GM12878 (cell line): ENCODE data around the gene GNB3. TPM values are rescaled to one million over a fixed set of nuclear protein-coding genes. Genes with fewer than 3 reads are reported as not detected.
A peak's percentile ranks its signal among the peaks of the same experiment; 100 is the strongest.

Source experiments
- ATAC-seq: fragments of 200-7000 bp; cut with Tn5 transposase; 3 replicates; pipeline ENCODE4 v1.9.1; 2020; ENCODE audit warnings: mild to moderate bottlenecking, moderate library complexity
- BruUV-seq: library from RNA; stranded (reverse); fragments of 400-500 nt; replicated peaks from 2 replicates; lab custom pipeline; 2021; lab: Mats Ljungman, UMichigan
- CTCF ChIA-PET: fragments of 300-600 bp; sonication (Branson Sonifier 250); formaldehyde crosslinking; extraction: SDS; loops from one replicate; lab custom pipeline; 2021; ENCODE audit warnings: inconsistent platforms; lab: Yijun Ruan, JAX
- POLR2A ChIA-PET: fragments of 350-600 bp; formaldehyde crosslinking; extraction: SDS; loops from one replicate; lab custom pipeline; 2021; ENCODE audit warnings: inconsistent platforms; lab: Charles Lee
- RAD21 ChIA-PET: fragments of 300-600 bp; sonication (Branson Sonifier 250); formaldehyde crosslinking; loops from one replicate; lab custom pipeline; 2023; ENCODE audit warnings: antibody characterized with exemption; ENCODE audit not compliant: unreplicated experiment; lab: Charles Lee
- SMC1A ChIA-PET: fragments of 300-600 bp; sonication (Branson Sonifier 250); formaldehyde crosslinking; loops from one replicate; lab custom pipeline; 2023; ENCODE audit not compliant: unreplicated experiment, uncharacterized antibody; lab: Charles Lee
- DNase-seq: peaks from one replicate; pipeline ENCODE4 v3.0.0-alpha.2; 2011; ENCODE audit warnings: low read depth, low spot score
- FAIRE-seq: peaks from 3 replicates; lab custom pipeline; 2011; peaks lifted over from hg19 to GRCh38; lab: Jason Lieb, UNC
- H2AFZ ChIP-seq: 2 replicates; pipeline ENCODE4 v1.6.0; 2011; ENCODE audit warnings: low read depth, low read length, control low read depth; ENCODE audit not compliant: control insufficient read depth
- H3K27ac ChIP-seq: 2 replicates; pipeline ENCODE4 v1.5.1; 2011; ENCODE audit warnings: control low read depth; ENCODE audit not compliant: control insufficient read depth, insufficient read depth
- H3K27me3 ChIP-seq, 2 experiments: replicated peaks in 1 of 2; 2 replicates each; pipeline versions ENCODE4 v1.6.0 to v1.6.1; 2011; ENCODE audit warnings: low read length in 1 of 2; ENCODE audit not compliant: control insufficient read depth in 2 of 2, insufficient read depth in 2 of 2
- H3K36me3 ChIP-seq, 2 experiments: 2 replicates each; pipeline ENCODE4 v1.5.1; 2011; ENCODE audit warnings: low read length in 1 of 2; ENCODE audit not compliant: control insufficient read depth in 2 of 2, insufficient read depth in 2 of 2
- H3K4me1 ChIP-seq: 2 replicates; pipeline ENCODE4 v1.6.1; 2011; ENCODE audit warnings: mild to moderate bottlenecking, low read length, moderate library complexity, mixed read lengths; ENCODE audit not compliant: control insufficient read depth, insufficient read depth
- H3K4me2 ChIP-seq: 2 replicates; pipeline ENCODE4 v1.6.0; 2011; ENCODE audit warnings: control low read depth; ENCODE audit not compliant: control insufficient read depth, insufficient read depth
- H3K4me3 ChIP-seq: fragments of 200-600 bp; sonication (generic); 2 replicates; pipeline ENCODE4 v1.5.1; 2016
- H3K79me2 ChIP-seq: 2 replicates; pipeline ENCODE4 v1.6.0; 2011; ENCODE audit warnings: low read length; ENCODE audit not compliant: control insufficient read depth, insufficient read depth
- H3K9ac ChIP-seq: 2 replicates; pipeline ENCODE4 v1.8.0; 2011; ENCODE audit warnings: low read length, control low read depth, mixed read lengths; ENCODE audit not compliant: control insufficient read depth, insufficient read depth
- H3K9me3 ChIP-seq: replicated peaks from 3 replicates; pipeline ENCODE4 v1.5.1; 2011; ENCODE audit warnings: mild to moderate bottlenecking, low read length; ENCODE audit not compliant: control insufficient read depth, insufficient read depth
- H4K20me1 ChIP-seq: 2 replicates; pipeline ENCODE4 v1.6.0; 2011; ENCODE audit not compliant: control insufficient read depth, insufficient read depth
- ATF3 ChIP-seq: IDR thresholded peaks from 2 replicates; pipeline ENCODE4 v1.6.1; 2011; ENCODE audit warnings: low read depth, mild to moderate bottlenecking, low read length, moderate library complexity, borderline replicate concordance; ENCODE audit errors: extremely low read depth
- IRF4 ChIP-seq: IDR thresholded peaks from 2 replicates; pipeline ENCODE4 v1.6.1; 2011; ENCODE audit warnings: low read depth, low read length
- JUNB ChIP-seq: IDR thresholded peaks from 2 replicates; pipeline ENCODE4 v1.6.1; 2016; ENCODE audit warnings: antibody characterized with exemption, mild to moderate bottlenecking
- MLLT1 ChIP-seq: fragments of 450-650 bp; IDR thresholded peaks from 2 replicates; pipeline ENCODE4 v1.6.1; 2016; ENCODE audit warnings: mild to moderate bottlenecking
- NRF1 ChIP-seq: conservative IDR thresholded peaks from 2 replicates; pipeline ENCODE4 v1.6.1; 2011; ENCODE audit warnings: mild to moderate bottlenecking, low read depth, low read length, improper control_type of control experiment
- SKIL ChIP-seq: fragments of 450-650 bp; IDR thresholded peaks from 2 replicates; pipeline ENCODE4 v1.6.1; 2017; ENCODE audit warnings: mild to moderate bottlenecking, low read depth, inconsistent platforms; ENCODE audit not compliant: poor library complexity, severe bottlenecking
- SRF ChIP-seq, 2 experiments: IDR thresholded peaks; 2 replicates each; pipeline ENCODE4 v1.6.1; 2011; ENCODE audit warnings: low read depth in 2 of 2, low read length in 2 of 2, mild to moderate bottlenecking in 1 of 2, moderate library complexity in 1 of 2
- YBX1 ChIP-seq: fragments of 450-650 bp; IDR thresholded peaks from 2 replicates; pipeline ENCODE4 v1.6.1; 2016; ENCODE audit warnings: antibody characterized with exemption
- WGBS: methylation state at CpG from one replicate; pipeline ENCODE4 v1.1.6; 2016; ENCODE audit warnings: low lambda C conversion rate; ENCODE audit not compliant: insufficient replicate concordance, insufficient coverage; ENCODE audit errors: missing lambda C conversion rate; 5-methylcytosine and 5-hydroxymethylcytosine counted together
- in situ Hi-C: fragments of 300-500 bp; cut with MboI; formaldehyde crosslinking; loops from 9 replicates; pipeline ENCODE4 v1.14.3; 2018; ENCODE audit warnings: mixed read lengths
- intact Hi-C: fragments of 100-400 bp; cut with micrococcal nuclease; formaldehyde crosslinking; loops from one replicate; pipeline ENCODE4 v1.14.2; 2022; ENCODE audit not compliant: unreplicated experiment
- polyA plus RNA-seq, 11 experiments: library from polyadenylated mRNA; depleted of rRNA in 4 of 11; unstranded in 6 of 11; stranded (reverse) in 5 of 11; fragments of >200 nt; fragmentation: Nextera tagmentation in 4 of 11; fragmentation: Illumina TruSeq in 1 of 11; extraction: Ambion mirVana in 4 of 11; extraction: Trizol in 1 of 11; gene quantifications; 1 replicate in 1 of 11; 2 replicates in 10 of 11; pipeline versions ENCODE4 v1.2.1 to v1.2.3, GENCODE V29; 2011 to 2016; ENCODE audit warnings: inconsistent platforms in 2 of 11, missing spikeins in 2 of 11, low read depth in 1 of 11
- total RNA-seq, 4 experiments: library from RNA; depleted of rRNA in 3 of 4; stranded (reverse); fragments of >200 nt in 3 of 4; fragmentation: Illumina TruSeq in 1 of 4; extraction: Trizol in 1 of 4; gene quantifications; 2 replicates each; pipeline versions ENCODE4 v1.2.1 to v1.2.3, GENCODE V29; 2013 to 2021

Gene GNB3
- total and polyA plus RNA-seq, 10 of the 15 experiments (the other 5 are each of a cell fraction or from before 2014, with no cell fraction given) = 0.05 to 1.1 (median 0.36) TPM

GRCh38 chr12:6819106-6820030 is 21.4 kb upstream of the GNB3 start:
- Histone ChIP-seq H3K9ac (no peak overlapping the region), H3K27ac (no peak overlapping the region), H2AFZ (no peak overlapping the region), H3K36me3 (no peaks in the 10 kb centered on the region), H3K79me2 (no peaks in the 10 kb centered on the region), H3K4me1 (no peaks in the 10 kb centered on the region; the same call in 1 of the 2 replicates), H3K4me2 (no peak overlapping the region), H3K4me3 (no peak overlapping the region), H3K9me3 (no peaks in the 10 kb centered on the region), H3K27me3 (peaks cover 5 to 17% of the 10 kb centered on the region in 2 experiments), H4K20me1 (no peaks in the 10 kb centered on the region)
- ChIA-PET SMC1A (interaction anchor here (1.5 to 2.0 kb wide), 2 partner anchors 7 to 39 kb away, joined by 6 read pairs; no protein-coding TSS in a partner anchor), CTCF (interaction anchor here (1.0 to 1.3 kb wide), 4 partner anchors 11 to 66 kb away, joined by 3 to 5 read pairs (median 4); partner anchors contain the start of gene MLF2), POLR2A (interaction anchor here (0.6 to 0.9 kb wide), 2 partner anchors 10 to 11 kb away, joined by 3 to 4 read pairs; no protein-coding TSS in a partner anchor), RAD21 (no interaction called here)
- ATAC-seq (peak; percentile 26; the same call in 2 of the 3 replicates), FAIRE-seq (no peak), DNase-seq (no peak)
- in situ Hi-C loops (no loop called here), intact Hi-C loops (no loop called here)
- TF ChIP-seq ATF3 = no peak
- TF ChIP-seq IRF4 = no peak
- 34% methylated on average over 12 of the region's 13 CpGs for WGBS
- no TSS peak for BruUV-seq

GRCh38 chr12:6820166-6820565 is 20.6 kb upstream of the GNB3 start:
- 22% methylated on average over 5 of the region's 5 CpGs for WGBS
- no peak for FAIRE-seq
- Histone ChIP-seq H3K79me2 (no peaks in the 10 kb centered on the region), H3K27me3 (peaks cover 5 to 22% of the 10 kb centered on the region in 2 experiments), H3K4me3 (no peak overlapping the region), H3K9me3 (no peaks in the 10 kb centered on the region), H3K4me1 (no peaks in the 10 kb centered on the region; the same call in 1 of the 2 replicates), H2AFZ (no peak overlapping the region), H3K4me2 (no peak overlapping the region), H3K36me3 (no peaks in the 10 kb centered on the region), H3K27ac (no peak overlapping the region), H3K9ac (no peak overlapping the region), H4K20me1 (no peaks in the 10 kb centered on the region)
- no peak for ATAC-seq
- POLR2A ChIA-PET = interaction anchor here (0.9 kb wide), 1 partner anchor 12 kb away, joined by 3 read pairs; no protein-coding TSS in a partner anchor
- no peak for DNase-seq
- CTCF ChIA-PET = interaction anchor here (0.9 to 1.3 kb wide), 3 partner anchors 10 to 97 kb away, joined by 3 to 4 read pairs (median 3); partner anchors contain the start of gene COPS7A
- SMC1A ChIA-PET = interaction anchor here (1.5 to 2.0 kb wide), 2 partner anchors 8 to 40 kb away, joined by 6 read pairs; no protein-coding TSS in a partner anchor
- RAD21 ChIA-PET = interaction anchor here (1.4 kb wide), 1 partner anchor 10 kb away, joined by 5 read pairs; no protein-coding TSS in a partner anchor
- in situ Hi-C loops = no loop called here
- no TSS peak for BruUV-seq
- intact Hi-C loops = no loop called here
- TF ChIP-seq YBX1 (no peak), NRF1 (no peak), MLLT1 (no peak), JUNB (no peak), SKIL (no peak), SRF (IDR thresholded peaks at IDR 0.05; ENCODE audit: low read depth in 2 of 2, low read length in 2 of 2) (no peak)
